ENCODE results near the gene BID.
"Not testable (repeated sequence)": the region's sequence is repeated elsewhere in the genome, so short reads cannot be mapped to it uniquely, and the experiment has no call there.

BID gene

DNA sequence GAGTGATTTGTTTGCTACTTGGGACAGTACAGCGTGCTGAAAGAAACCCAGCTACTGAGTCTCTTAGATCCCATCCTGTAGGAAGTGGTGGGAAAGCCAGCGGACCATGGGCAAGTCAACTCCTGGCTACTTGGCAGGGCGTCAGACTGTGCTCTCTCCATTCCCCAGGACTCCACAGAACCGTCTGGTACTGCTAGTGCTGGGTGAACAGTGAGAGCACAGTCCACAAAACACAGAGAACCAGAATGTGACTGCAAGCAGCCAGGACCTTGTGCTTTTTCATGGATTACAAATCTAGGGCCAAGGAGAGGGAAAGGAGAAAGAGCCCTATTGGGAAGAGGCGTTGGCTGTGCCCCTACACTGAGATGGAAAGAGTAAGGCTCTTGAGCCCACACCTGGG, 10.2 kb downstream of the BID start:
- no peak overlapping the region for H3K4me3 ChIP-seq
- no peak for DNase-seq
- no peaks in the 10 kb centered on the region for H3K4me1 ChIP-seq
- H3K27ac ChIP-seq: no peak overlapping the region
- intact Hi-C loops (cut with DNase I; ENCODE audit: low total_unique reads): no loop called here
- TF ChIP-seq, protein P1, sequence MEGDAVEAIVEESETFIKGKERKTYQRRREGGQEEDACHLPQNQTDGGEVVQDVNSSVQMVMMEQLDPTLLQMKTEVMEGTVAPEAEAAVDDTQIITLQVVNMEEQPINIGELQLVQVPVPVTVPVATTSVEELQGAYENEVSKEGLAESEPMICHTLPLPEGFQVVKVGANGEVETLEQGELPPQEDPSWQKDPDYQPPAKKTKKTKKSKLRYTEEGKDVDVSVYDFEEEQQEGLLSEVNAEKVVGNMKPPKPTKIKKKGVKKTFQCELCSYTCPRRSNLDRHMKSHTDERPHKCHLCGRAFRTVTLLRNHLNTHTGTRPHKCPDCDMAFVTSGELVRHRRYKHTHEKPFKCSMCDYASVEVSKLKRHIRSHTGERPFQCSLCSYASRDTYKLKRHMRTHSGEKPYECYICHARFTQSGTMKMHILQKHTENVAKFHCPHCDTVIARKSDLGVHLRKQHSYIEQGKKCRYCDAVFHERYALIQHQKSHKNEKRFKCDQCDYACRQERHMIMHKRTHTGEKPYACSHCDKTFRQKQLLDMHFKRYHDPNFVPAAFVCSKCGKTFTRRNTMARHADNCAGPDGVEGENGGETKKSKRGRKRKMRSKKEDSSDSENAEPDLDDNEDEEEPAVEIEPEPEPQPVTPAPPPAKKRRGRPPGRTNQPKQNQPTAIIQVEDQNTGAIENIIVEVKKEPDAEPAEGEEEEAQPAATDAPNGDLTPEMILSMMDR (IDR thresholded peaks at IDR 0.05): no peak
- H3K36me3 ChIP-seq: no peaks in the 10 kb centered on the region
- H3K9me3 ChIP-seq: no peaks in the 10 kb centered on the region
- H3K27me3 ChIP-seq: no peaks in the 10 kb centered on the region

DNA sequence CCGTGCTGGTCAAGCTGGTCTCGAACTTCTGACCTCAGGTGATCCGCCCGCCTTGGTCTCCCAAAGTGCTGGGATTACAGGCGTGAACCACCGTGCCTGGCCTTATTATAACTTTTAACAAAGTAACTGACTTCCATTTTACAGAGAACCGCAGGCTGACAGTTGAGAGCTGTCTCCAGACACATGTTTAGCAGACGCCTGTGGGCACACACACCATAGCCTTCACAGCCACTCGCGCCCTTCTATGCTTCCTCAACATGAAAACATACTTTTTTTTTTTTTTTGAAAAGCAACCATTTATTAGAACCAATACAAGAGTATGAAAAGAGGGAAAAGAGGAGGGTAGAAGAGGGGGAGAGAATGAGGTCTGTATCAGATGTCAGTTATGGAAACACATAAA, 10.8 kb downstream of the BID start:
- H3K9me3 ChIP-seq; intact Hi-C loops (cut with DNase I; ENCODE audit: low total_unique reads): not testable (repeated sequence)

DNA sequence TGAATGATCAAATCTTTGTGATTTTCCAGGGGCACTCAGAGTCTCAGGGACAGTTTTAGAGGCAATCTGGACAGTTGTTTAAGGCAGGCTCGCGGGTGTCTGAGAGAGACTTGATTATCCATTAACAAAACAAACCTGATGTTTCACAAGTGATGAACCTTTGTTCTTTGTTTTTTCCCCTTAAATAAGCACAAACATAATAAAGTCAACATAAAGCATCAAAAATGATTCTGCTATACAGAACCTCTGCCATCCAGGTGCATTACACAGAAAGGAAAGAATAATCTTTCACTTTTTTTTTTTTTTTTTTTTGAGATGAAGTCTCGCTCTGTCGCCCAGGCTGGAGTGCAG, 13.2 kb downstream of the BID start:
- DNase-seq: no peak
- TF ChIP-seq, protein P1 (IDR thresholded peaks at IDR 0.05): no peak
- H3K27ac ChIP-seq: no peak overlapping the region
- no peaks in the 10 kb centered on the region for H3K36me3 ChIP-seq
- H3K4me3 ChIP-seq: no peak overlapping the region
- intact Hi-C loops (cut with DNase I; ENCODE audit: low total_unique reads): no loop called here
- H3K4me1 ChIP-seq: no peaks in the 10 kb centered on the region
- H3K9me3 ChIP-seq: no peaks in the 10 kb centered on the region
- no peaks in the 10 kb centered on the region for H3K27me3 ChIP-seq

More for the DNA sequence above, 10.8 kb downstream of the BID start:
- not testable (repeated sequence) for H3K36me3 ChIP-seq, H3K27me3 ChIP-seq, H3K27ac ChIP-seq, DNase-seq, H3K4me1 ChIP-seq, H3K4me3 ChIP-seq

DNA sequence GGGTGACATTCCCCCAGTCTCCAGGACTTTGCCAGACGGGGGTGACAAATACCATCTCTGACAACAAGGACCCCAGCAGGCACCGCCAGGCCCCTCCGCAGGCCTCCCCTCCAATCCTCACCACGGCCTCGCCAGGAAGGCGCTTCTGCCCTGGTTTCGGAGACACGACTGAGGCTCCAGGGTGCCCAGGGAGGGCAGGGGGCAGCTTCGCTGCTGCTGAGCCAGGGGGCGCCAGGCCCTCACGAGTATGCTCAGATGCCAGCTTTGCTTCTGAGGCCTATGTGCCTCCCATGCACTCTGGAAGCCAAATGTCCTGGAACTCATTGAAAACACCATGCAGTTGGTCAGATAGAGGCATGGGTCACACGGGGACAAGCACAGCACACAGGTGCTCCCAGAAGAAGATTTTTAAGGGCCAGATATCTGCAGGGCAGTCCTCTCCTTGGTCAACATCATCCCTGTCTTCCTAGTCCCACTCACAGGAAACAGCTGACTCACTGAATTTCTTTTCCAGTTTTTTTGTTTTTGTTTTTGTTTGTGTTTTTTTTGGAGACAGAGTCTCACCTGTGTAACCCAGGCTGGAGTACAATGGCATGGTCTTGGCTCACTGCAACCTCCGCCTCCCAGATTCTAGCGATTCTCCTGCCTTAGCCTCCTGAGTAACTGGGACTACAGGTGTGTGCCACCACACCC, 19.9 kb downstream of the BID start:
- TF ChIP-seq, protein P1 (IDR thresholded peaks at IDR 0.05): no peak
- no peak overlapping the region for H3K27ac ChIP-seq
- DNase-seq: no peak

DNA sequence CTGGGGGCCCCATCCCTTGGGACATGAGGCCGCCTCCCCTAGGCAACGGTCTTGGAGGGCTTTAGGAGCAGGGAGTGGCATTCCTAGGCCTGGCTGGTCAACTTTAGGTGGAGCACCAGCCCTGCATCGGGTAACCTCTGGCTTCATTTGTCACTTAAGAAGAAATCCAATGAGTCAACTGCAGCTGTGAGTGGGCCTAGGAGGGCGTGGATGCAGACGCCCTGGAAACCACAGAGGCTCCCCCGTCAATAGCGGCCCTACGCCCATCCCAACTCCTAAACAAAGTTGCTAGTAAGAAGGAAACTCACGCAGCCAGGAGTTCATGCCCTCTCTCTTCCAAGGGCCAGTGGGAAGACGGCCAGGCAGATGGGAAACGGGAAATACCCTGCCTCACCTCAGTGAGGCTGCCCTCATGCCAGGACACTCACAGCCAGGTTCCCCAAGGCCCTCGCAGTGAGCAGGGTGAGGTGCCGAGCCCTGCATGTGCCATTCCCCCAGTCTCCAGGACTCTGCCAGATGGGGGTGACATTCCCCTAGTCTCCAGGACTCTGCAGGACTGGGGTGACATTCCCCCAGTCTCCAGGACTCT, 20.8 kb downstream of the BID start:
- Histone ChIP-seq H3K4me1 (no peaks in the 10 kb centered on the region), H3K36me3 (no peaks in the 10 kb centered on the region), H3K9me3 (no peaks in the 10 kb centered on the region), H3K27me3 (no peaks in the 10 kb centered on the region), H3K27ac (no peak overlapping the region), H3K4me3 (no peak overlapping the region)
- no peak for DNase-seq
- TF ChIP-seq, protein P1 (IDR thresholded peaks at IDR 0.05): no peak
- intact Hi-C loops (cut with DNase I; ENCODE audit: low total_unique reads): no loop called here

More for the DNA sequence above, 19.9 kb downstream of the BID start:
- intact Hi-C loops (cut with DNase I; ENCODE audit: low total_unique reads): no loop called here
- H3K27me3 ChIP-seq: no peaks in the 10 kb centered on the region
- H3K4me1 ChIP-seq: no peaks in the 10 kb centered on the region
- no peak overlapping the region for H3K4me3 ChIP-seq
- no peaks in the 10 kb centered on the region for H3K9me3 ChIP-seq
- no peaks in the 10 kb centered on the region for H3K36me3 ChIP-seq

DNA sequence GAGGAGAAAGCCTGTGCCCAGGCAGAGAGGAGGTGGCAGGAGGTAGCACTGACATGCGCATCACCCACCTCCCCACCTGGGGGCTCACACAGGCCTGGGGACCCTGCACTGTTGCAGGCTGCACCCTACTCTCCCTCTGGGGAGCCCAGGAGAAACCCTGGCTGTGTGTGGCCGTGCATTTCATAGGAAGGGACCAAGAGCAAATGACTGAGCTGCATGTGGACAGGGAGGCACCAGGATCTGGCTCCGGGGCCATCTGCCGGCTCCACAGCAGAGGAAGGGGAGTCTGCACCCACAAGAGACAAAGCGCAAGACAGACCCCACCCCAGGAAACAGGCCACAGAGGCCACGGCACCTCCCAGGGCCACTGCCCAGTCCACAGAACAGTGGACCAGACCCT, 22.7 kb downstream of the BID start:
- intact Hi-C loops (cut with DNase I; ENCODE audit: low total_unique reads): no loop called here
- Histone ChIP-seq H3K4me3 (no peak overlapping the region), H3K4me1 (no peaks in the 10 kb centered on the region), H3K9me3 (no peaks in the 10 kb centered on the region), H3K27me3 (no peaks in the 10 kb centered on the region), H3K27ac (no peak overlapping the region), H3K36me3 (no peaks in the 10 kb centered on the region)
- TF ChIP-seq, protein P1 (IDR thresholded peaks at IDR 0.05): no peak
- no peak for DNase-seq
